Fibroblast of pulmonary artery (primary cell): ENCODE measurements around the gene HDAC4.
A peak's percentile ranks its signal among the peaks of the same experiment; 100 is the strongest.

ENCODE experiments used
- DNase-seq: peaks from one replicate; pipeline ENCODE4 v3.0.0-alpha.2; 2010; ENCODE audit warnings: low read depth
- H3K4me3 ChIP-seq: replicated peaks from 2 replicates; pipeline ENCODE4 v1.5.1; 2011; ENCODE audit warnings: low read depth, mild to moderate bottlenecking, control low read depth, low read length, moderate library complexity
- TF ChIP-seq, protein P1 (sequence below): IDR thresholded peaks from 2 replicates; pipeline ENCODE4 v1.5.1; 2011; ENCODE audit warnings: mild to moderate bottlenecking, control low read depth, low read length, inconsistent platforms; ENCODE audit errors: missing control alignments

HDAC4 gene

DNA sequence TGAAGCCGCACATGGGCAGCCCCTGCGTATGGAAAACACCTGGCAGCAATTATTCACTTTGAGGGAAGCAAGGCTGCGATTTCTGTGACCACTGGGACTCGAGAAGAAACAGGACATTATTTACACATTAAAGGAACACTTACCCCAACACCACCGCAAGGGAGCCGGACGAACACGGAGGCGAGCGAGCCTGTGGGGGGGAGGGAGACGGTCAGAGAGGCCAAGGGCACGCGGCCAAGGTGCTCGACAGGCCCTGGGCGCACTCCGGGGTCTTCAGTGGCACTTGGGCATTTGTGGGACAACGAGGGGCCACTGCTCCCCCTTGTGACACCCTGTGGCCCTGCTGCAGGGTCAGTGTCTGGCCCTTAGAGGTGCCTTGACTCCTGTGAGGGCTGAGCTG lies 306.0 kb downstream of the HDAC4 start:
- H3K4me3 ChIP-seq: no peak overlapping the region
- TF ChIP-seq, protein P1, sequence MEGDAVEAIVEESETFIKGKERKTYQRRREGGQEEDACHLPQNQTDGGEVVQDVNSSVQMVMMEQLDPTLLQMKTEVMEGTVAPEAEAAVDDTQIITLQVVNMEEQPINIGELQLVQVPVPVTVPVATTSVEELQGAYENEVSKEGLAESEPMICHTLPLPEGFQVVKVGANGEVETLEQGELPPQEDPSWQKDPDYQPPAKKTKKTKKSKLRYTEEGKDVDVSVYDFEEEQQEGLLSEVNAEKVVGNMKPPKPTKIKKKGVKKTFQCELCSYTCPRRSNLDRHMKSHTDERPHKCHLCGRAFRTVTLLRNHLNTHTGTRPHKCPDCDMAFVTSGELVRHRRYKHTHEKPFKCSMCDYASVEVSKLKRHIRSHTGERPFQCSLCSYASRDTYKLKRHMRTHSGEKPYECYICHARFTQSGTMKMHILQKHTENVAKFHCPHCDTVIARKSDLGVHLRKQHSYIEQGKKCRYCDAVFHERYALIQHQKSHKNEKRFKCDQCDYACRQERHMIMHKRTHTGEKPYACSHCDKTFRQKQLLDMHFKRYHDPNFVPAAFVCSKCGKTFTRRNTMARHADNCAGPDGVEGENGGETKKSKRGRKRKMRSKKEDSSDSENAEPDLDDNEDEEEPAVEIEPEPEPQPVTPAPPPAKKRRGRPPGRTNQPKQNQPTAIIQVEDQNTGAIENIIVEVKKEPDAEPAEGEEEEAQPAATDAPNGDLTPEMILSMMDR: no peak
- DNase-seq: no peak

DNA sequence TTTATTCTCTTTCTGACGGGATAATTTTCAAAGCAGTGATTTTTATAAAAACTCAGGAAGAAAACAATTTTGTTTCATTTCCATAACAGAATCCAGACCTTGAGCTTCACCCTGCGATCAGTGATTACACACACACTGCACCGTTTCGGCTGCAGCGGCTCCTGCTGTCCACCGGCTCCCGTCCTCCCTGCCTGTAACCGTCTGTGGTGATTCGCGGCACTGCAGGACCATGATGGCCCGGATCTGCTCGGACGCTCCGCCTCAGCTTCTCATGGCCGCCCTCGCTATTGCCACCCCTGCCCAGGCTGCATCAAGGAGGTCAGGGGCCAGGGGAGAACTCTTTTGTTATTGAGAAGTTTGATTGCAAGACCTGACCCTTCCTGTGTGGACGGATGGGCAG lies 306.9 kb downstream of the HDAC4 start:
- no peak overlapping the region for H3K4me3 ChIP-seq
- DNase-seq: no peak
- TF ChIP-seq, protein P1: no peak

DNA sequence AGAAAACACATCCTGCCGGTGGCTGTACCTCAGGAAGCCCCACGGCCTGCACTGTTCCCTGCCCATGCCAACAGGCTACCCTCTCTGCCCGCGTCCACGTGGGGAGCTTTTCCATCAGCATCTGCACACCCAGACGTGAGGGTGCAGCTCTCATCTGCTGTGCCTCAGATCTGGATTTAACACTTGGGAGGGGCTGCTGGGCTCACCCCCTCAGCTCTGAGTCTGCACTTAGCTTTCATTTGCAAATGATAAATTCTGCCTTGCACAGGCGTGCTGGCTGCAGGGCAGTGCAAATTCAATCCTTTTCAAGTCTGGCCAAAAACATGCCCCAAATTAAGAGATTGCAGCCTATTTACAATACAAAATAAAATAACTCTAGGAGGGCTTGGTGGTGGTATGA lies 307.3 kb downstream of the HDAC4 start:
- H3K4me3 ChIP-seq: no peak overlapping the region
- TF ChIP-seq, protein P1: no peak
- no peak for DNase-seq

DNA sequence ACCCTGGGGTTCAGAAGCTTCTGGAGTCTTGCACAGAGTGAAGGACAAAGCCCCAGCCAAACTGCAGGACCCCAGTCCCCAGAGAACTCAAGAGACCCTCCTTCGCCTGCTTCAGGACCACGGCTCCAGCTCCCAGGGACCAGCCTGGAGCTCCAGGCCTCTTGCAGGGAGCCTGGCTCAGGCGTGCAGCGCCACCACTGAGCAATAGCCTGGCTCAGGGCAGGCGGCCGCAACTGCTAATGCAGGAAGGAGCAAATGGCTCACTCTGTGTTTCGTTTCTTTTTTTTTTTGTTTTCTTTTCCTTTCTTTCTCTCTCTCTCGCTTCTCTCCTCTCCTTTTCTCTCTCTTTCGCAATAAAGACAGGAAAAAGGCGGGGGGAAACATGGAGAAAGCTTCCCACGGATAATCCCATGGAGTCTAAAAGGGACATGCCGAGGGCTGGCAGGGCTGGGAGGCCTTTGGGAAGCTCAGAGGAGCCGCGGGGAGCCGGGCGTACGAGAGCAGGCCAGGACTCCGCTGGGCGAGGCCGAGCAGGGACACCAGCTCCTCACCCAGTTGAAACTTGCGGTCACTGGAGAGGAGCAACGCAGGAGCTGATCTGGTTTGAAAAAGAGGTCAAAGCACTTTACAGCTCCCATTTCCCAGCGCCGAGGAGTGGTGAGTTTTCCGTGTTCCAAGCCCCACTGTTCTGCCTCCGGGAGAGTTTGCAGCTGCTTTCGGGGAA lies 308.1 kb downstream of the HDAC4 start:
- H3K4me3 ChIP-seq: no peak overlapping the region

DNA sequence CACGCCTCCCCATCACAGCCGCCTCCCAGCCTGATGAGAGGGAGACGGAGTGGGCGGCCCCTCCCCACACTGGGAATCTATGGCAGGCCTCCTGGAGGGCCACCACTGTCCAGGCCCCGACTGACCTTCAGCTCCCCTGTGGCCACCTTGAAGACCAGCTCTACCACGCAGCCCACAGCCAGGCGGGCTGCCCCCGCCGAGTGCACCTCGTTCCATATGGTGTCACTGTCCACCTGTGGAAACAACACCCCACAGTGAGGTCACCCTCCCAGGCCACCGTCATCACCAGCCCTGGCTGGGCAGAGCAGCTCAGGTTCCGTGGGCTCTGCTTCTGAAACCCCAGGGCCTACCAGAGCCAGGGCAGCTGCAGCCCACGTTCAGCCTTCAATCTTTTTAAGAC lies 310.9 kb downstream of the HDAC4 start:
- no peak for DNase-seq
- H3K4me3 ChIP-seq: no peak overlapping the region
- TF ChIP-seq, protein P1: no peak

More for the DNA sequence above, 308.1 kb downstream of the HDAC4 start:
- no peak for DNase-seq
- TF ChIP-seq, protein P1: no peak

DNA sequence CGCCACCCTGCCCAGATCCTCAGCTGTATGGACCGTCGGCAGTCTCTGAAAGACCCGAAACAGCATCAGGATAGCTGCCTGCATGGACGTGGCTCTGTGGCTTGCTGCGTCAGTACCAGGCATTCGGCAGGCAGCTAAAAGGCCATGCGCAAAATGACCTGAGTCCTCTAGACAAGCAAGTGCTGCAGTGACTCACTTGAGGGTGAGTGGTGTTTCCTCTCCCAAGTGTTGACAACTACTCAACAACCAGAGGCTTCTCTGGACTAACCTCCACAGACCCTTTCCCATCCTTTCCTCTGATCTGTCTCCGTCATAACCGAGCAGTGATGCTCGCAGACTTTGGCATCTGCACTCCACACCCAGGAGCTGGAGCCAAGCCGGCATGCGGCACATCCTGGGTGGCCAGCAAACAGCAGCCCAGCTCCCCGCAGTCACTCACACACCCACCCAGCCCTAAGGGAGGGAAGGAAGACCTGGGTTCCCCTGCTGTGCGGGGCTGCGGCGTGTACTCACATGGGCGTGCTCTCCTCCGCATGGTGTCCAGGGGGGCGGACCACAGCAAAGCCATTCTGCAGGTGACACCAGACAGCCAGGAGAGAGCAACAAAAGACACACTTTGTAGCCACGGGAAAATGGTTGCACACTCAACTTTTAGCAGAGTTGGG lies 313.6 kb downstream of the HDAC4 start:
- TF ChIP-seq, protein P1: no peak
- no peak overlapping the region for H3K4me3 ChIP-seq
- DNase-seq: peak; percentile 17
